Osteocyte (in vitro differentiated cells): ENCODE data around the gene CAVIN1. TPM values are rescaled to one million over a fixed set of nuclear protein-coding genes. Genes with fewer than 3 reads are reported as not detected.

Experiments
- DNase-seq: peaks from one replicate; pipeline ENCODE4 v3.0.0; 2021; ENCODE audit warnings: mixed read lengths; ENCODE audit not compliant: unreplicated experiment; ENCODE audit errors: extremely low spot score
- H3K27ac Mint-ChIP-seq: one replicate; pipeline ENCODE4 v1.8.0; 2021; ENCODE audit warnings: mild to moderate bottlenecking, mixed read lengths; ENCODE audit not compliant: unreplicated experiment
- H3K27me3 Mint-ChIP-seq: one replicate; pipeline ENCODE4 v1.8.0; 2021; ENCODE audit warnings: mixed read lengths; ENCODE audit not compliant: unreplicated experiment
- H3K36me3 Mint-ChIP-seq: one replicate; pipeline ENCODE4 v1.8.0; 2021; ENCODE audit warnings: mixed read lengths; ENCODE audit not compliant: unreplicated experiment
- H3K4me1 Mint-ChIP-seq: one replicate; pipeline ENCODE4 v1.8.0; 2021; ENCODE audit warnings: mixed read lengths; ENCODE audit not compliant: unreplicated experiment
- H3K4me3 Mint-ChIP-seq: one replicate; pipeline ENCODE4 v1.8.0; 2021; ENCODE audit warnings: mild to moderate bottlenecking, moderate library complexity, mixed read lengths; ENCODE audit not compliant: unreplicated experiment
- H3K9me3 Mint-ChIP-seq: one replicate; pipeline ENCODE4 v1.8.0; 2021; ENCODE audit warnings: mixed read lengths; ENCODE audit not compliant: unreplicated experiment
- CTCF ChIP-seq: fragments of 200-600 bp; sonication (generic); IDR thresholded peaks from 2 replicates; pipeline ENCODE4 v1.5.0; 2021; ENCODE audit warnings: antibody characterized with exemption, mild to moderate bottlenecking, moderate library complexity
- long read RNA-seq: library from polyadenylated mRNA; unstranded; transcript quantifications from one replicate; pipeline ENCODE4 v2.0.0, GENCODE V29; 2021
- total RNA-seq: library from RNA; stranded (reverse); gene quantifications from 2 replicates; pipeline ENCODE4 v1.2.1, GENCODE V29; 2021

Gene CAVIN1
- 487 and 510 TPM in 2 replicates for total RNA-seq
- long read RNA-seq, transcript CAVIN1-201 (2 exons, 3,828 nt), result major isoform, 12 of 86 reads
- long read RNA-seq, partial matches to known transcripts, result 0 of 86 reads
- long read RNA-seq, other reads (novel, unspliced or antisense), result 74 of 86 reads

- peak within 1 kb of the TSS; percentile 90 for H3K27ac Mint-ChIP-seq
- H3K27me3 Mint-ChIP-seq, result no peaks in the 10 kb centered on the region
- peak within 1 kb of the TSS; percentile 98 for H3K4me3 Mint-ChIP-seq
- peaks cover 46% of the 10 kb centered on the region for H3K4me1 Mint-ChIP-seq
- no peaks in the 10 kb centered on the region for H3K9me3 Mint-ChIP-seq
- no peak for TF ChIP-seq CTCF
- peak; percentile 99 for DNase-seq
- no peaks in the 10 kb centered on the region for H3K36me3 Mint-ChIP-seq
Observed at GRCh38 chr17:42422958-42423712, at the start of gene CAVIN1. Gene CAVIN1 (minus strand): TSS chr17:42423256. CDS start chr17:42423097, 159 bp downstream.

GRCh38 chr17:42467889-42468288 is 44.8 kb upstream of the CAVIN1 start:
- DNase-seq, result no peak
- peaks cover 36% of the 10 kb centered on the region for H3K36me3 Mint-ChIP-seq
- H3K4me1 Mint-ChIP-seq, result no peaks in the 10 kb centered on the region
- no peaks in the 10 kb centered on the region for H3K27me3 Mint-ChIP-seq
- TF ChIP-seq CTCF, result no peak
- no peak overlapping the region for H3K4me3 Mint-ChIP-seq
- H3K27ac Mint-ChIP-seq, result no peak overlapping the region
- H3K9me3 Mint-ChIP-seq, result no peaks in the 10 kb centered on the region

GRCh38 chr17:42463976-42464400 is 40.9 kb upstream of the CAVIN1 start:
- Mint-ChIP-seq H3K4me1 (peaks cover 17% of the 10 kb centered on the region), H3K27ac (no peak overlapping the region), H3K27me3 (no peaks in the 10 kb centered on the region), H3K36me3 (peaks cover 18% of the 10 kb centered on the region), H3K4me3 (no peak overlapping the region), H3K9me3 (no peaks in the 10 kb centered on the region)
- no peak for TF ChIP-seq CTCF
- no peak for DNase-seq

GRCh38 chr17:42460371-42460770 is 37.3 kb upstream of the CAVIN1 start:
- peak overlapping the region; percentile 97 for H3K27ac Mint-ChIP-seq
- H3K4me1 Mint-ChIP-seq, result peaks cover 42% of the 10 kb centered on the region
- H3K4me3 Mint-ChIP-seq, result peak overlapping the region; percentile 94
- H3K9me3 Mint-ChIP-seq, result no peaks in the 10 kb centered on the region
- H3K36me3 Mint-ChIP-seq, result no peaks in the 10 kb centered on the region
- DNase-seq, result no peak
- no peaks in the 10 kb centered on the region for H3K27me3 Mint-ChIP-seq
- TF ChIP-seq CTCF, result no peak

GRCh38 chr17:42459801-42460281 is 36.8 kb upstream of the CAVIN1 start:
- DNase-seq, result no peak
- Mint-ChIP-seq H3K4me3 (peak overlapping the region; percentile 94), H3K36me3 (no peaks in the 10 kb centered on the region), H3K27ac (peak overlapping the region; percentile 97), H3K9me3 (no peaks in the 10 kb centered on the region), H3K4me1 (peaks cover 42% of the 10 kb centered on the region), H3K27me3 (no peaks in the 10 kb centered on the region)
- TF ChIP-seq CTCF, result no peak
